Tibial artery (tissue), 4 donors: ENCODE measurements around the gene CDCA7L.

Source experiments
- DNase-seq, 2 donors: peaks; one replicate each; pipeline ENCODE4 v3.0.0-alpha.2; 2019
- H3K27ac ChIP-seq, 2 donors: fragments of 200-600 bp; sonication (generic) in 1 of 2; 1 replicate in 1 of 2; 2 replicates in 1 of 2; pipeline ENCODE4 v1.5.1; 2018 to 2019; ENCODE audit warnings: mild to moderate bottlenecking in 1 of 2
- H3K27me3 ChIP-seq, 2 donors: fragments of 200-600 bp; sonication (generic) in 1 of 2; one replicate each; pipeline versions ENCODE4 v1.5.1 to v1.6.0; 2016 to 2019
- H3K36me3 ChIP-seq, 3 donors: fragments of 200-600 bp; sonication (generic) in 2 of 3; one replicate each; pipeline ENCODE4 v1.5.1; 2016 to 2019; ENCODE audit warnings: mild to moderate bottlenecking in 2 of 3
- H3K4me1 ChIP-seq, 4 donors: fragments of 200-600 bp; sonication (generic) in 2 of 4; 1 replicate in 3 of 4; 2 replicates in 1 of 4; pipeline ENCODE4 v1.5.1; 2016 to 2019
- H3K4me3 ChIP-seq, 2 donors: fragments of 200-600 bp; sonication (generic) in 1 of 2; 1 replicate in 1 of 2; 2 replicates in 1 of 2; pipeline ENCODE4 v1.5.1; 2018 to 2019; ENCODE audit warnings: mild to moderate bottlenecking in 2 of 2
- H3K9me3 ChIP-seq, 3 donors: fragments of 200-600 bp; sonication (generic) in 1 of 3; one replicate each; pipeline ENCODE4 v1.5.1; 2016 to 2019
- CTCF ChIP-seq, 2 experiments: fragments of 200-600 bp in 1 of 2; fragments of 450-650 bp in 1 of 2; IDR thresholded peaks; one replicate each; pipeline ENCODE4 v1.5.1; 2017 to 2019; ENCODE audit warnings: antibody characterized with exemption in 2 of 2, mild to moderate bottlenecking in 1 of 2, moderate library complexity in 1 of 2
- intact Hi-C: fragments of 100-400 bp; cut with DNase I; formaldehyde crosslinking; loops from one replicate; pipeline ENCODE4 v1.15.0; 2023; ENCODE audit warnings: low total_unique reads

CDCA7L gene

DNA sequence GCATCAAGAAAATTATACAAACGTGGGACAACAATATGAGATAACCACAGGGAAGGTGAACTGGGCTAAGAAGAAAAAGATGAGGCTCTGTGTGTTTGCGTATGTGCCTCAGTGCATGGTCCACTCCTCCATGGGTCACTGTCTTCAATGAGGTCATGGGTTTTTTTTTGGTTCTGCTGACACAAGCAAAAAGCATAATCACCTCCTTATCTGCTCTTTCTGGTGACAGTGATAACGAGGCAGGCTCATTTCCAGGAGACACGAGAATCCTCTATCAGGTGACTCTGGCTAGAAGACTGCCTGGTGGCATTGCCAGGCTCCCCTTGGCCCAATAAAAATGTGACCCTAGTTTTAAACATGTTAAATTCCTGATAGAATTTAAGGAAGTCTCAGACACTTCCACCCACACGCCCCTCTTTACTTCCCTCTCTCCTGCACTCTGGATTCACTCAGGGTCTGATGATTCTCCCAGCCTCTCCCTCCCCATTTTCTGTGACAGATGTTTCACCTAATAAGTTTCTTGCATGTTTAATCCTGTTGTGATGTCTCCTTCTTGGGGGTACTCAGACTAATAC, 35.3 kb upstream of the CDCA7L start:
- H3K27ac ChIP-seq = no peak overlapping the region
- H3K4me3 ChIP-seq = no peak overlapping the region
- DNase-seq = no peak
- no peaks in the 10 kb centered on the region for H3K27me3 ChIP-seq
- H3K36me3 ChIP-seq = no peaks in the 10 kb centered on the region
- H3K9me3 ChIP-seq = no peaks in the 10 kb centered on the region
- intact Hi-C loops = no loop called here
- H3K4me1 ChIP-seq = no peaks in the 10 kb centered on the region
- TF ChIP-seq CTCF (IDR thresholded peaks at IDR 0.05) = no peak

DNA sequence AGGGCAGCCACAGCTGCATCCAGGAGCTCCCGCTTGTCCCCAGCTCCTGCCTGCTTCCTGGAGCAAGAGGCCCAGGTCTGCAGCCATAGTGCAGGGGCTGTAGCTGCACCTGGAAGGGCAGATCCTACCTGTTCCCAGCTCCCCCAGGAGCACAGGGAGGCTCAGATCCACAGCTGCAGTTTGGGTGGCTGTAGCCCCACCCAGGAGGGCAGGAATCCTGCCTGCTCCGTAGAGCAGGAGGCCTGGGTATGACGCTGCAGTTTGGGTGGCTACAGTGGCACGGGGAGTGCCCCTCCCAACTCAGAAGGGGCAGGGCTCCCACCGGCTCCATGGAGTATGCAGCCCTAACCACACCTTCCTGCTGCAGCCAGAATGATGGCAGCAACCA, 26.7 kb upstream of the CDCA7L start:
- intact Hi-C loops = no loop called here
- no peak for TF ChIP-seq CTCF (IDR thresholded peaks at IDR 0.05)

DNA sequence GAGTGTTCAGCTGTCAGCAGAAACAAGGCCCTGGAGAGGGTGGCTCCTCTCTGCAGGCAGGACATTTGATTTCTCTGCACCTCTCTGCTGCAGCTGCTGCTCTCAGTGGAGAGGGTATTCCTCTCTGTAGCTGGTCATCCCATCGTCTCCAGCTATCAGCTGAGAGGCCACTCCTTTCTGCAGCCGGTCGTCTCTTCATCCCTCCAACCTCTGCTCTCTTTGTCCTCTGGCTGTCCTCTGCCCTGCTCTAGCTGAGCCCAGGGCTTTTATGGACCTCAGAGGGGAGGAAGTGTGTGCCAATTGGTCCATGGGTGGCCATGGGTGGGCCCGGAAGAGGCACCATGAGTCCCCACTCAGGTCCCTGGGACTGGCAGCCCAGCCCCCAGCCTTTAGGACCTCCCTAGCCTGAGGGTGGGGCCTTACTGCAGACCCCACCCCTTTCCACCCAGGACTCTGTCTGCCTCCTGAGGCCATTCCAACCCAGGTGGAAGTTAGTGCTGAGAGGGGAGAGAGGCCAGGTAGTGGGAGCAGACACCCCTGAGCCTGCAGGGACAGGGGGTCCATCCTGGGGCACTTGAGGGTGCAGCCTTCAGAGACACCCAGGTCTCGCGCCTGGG, 26.2 kb upstream of the CDCA7L start:
- H3K4me3 ChIP-seq = no peak overlapping the region
- peaks cover 0 to 2% of the 10 kb centered on the region in 2 donors for H3K27me3 ChIP-seq
- DNase-seq = no peak
- H3K36me3 ChIP-seq = no peaks in the 10 kb centered on the region
- H3K9me3 ChIP-seq = no peaks in the 10 kb centered on the region
- intact Hi-C loops = no loop called here
- TF ChIP-seq CTCF (IDR thresholded peaks at IDR 0.05) = no peak
- H3K27ac ChIP-seq = no peak overlapping the region
- H3K4me1 ChIP-seq = no peaks in the 10 kb centered on the region

More for the DNA sequence above, 26.7 kb upstream of the CDCA7L start:
- no peak overlapping the region for H3K27ac ChIP-seq
- no peaks in the 10 kb centered on the region for H3K36me3 ChIP-seq
- no peaks in the 10 kb centered on the region for H3K9me3 ChIP-seq
- peaks cover 0 to 2% of the 10 kb centered on the region in 2 donors for H3K27me3 ChIP-seq
- no peaks in the 10 kb centered on the region for H3K4me1 ChIP-seq
- DNase-seq = no peak
- H3K4me3 ChIP-seq = no peak overlapping the region

DNA sequence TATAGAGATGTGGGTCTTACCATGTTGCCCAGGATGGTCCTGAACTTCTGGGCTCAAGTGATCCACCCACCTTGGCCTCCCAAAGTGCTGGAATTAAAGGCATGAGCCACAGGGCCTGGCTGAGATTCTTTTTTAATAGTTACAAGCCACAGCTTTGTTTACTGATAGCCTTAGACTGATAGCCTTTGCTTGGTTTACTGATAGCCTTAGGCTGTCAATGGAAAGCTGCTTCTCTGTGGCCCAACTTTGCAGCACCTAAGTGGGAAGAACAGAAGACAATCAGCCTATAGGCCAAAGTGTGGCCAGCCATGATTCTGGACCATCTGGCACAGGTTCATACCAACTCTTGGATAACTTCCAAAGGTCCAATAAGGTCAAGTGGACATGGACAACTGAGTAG, 24.1 kb upstream of the CDCA7L start:
- Histone ChIP-seq H3K27me3 (peaks cover 0 to 2% of the 10 kb centered on the region in 2 donors), H3K9me3 (no peaks in the 10 kb centered on the region), H3K27ac (no peak overlapping the region), H3K4me1 (no peaks in the 10 kb centered on the region), H3K4me3 (no peak overlapping the region), H3K36me3 (no peaks in the 10 kb centered on the region)
- DNase-seq = no peak
- intact Hi-C loops = no loop called here
- TF ChIP-seq CTCF (IDR thresholded peaks at IDR 0.05) = no peak

GRCh38 chr7:21967598-21968003, 21.9 kb upstream of the CDCA7L start:
- no peak for DNase-seq
- Histone ChIP-seq H3K9me3 (no peaks in the 10 kb centered on the region), H3K27me3 (peaks cover 0 to 2% of the 10 kb centered on the region in 2 donors), H3K27ac (no peak overlapping the region), H3K4me3 (no peak overlapping the region), H3K36me3 (no peaks in the 10 kb centered on the region), H3K4me1 (no peaks in the 10 kb centered on the region)
- intact Hi-C loops = no loop called here
- TF ChIP-seq CTCF (IDR thresholded peaks at IDR 0.05) = no peak
